Neural progenitor cell (in vitro differentiated cells): ENCODE results near the gene ZNF446. TPM values are rescaled to one million over a fixed set of nuclear protein-coding genes. Genes with fewer than 3 reads are reported as not detected.

ENCODE experiments used
- DNase-seq: peaks from one replicate; pipeline ENCODE4 v3.0.0-alpha.2; 2016; ENCODE audit warnings: low spot score
- H2AFZ ChIP-seq: fragments of 200-600 bp; sonication (generic); replicated peaks from 2 replicates; pipeline ENCODE4 v1.6.1; 2016; ENCODE audit warnings: antibody characterized with exemption
- H3F3A ChIP-seq: fragments of 200-600 bp; sonication (generic); 2 replicates; pipeline ENCODE4 v1.6.1; 2016; ENCODE audit warnings: antibody characterized with exemption, low read depth
- H3K27ac ChIP-seq: fragments of 200-600 bp; sonication (generic); 2 replicates; pipeline ENCODE4 v1.5.1; 2016; ENCODE audit warnings: mild to moderate bottlenecking
- H3K27me3 ChIP-seq: fragments of 200-600 bp; sonication (generic); 2 replicates; pipeline ENCODE4 v1.6.1; 2016; ENCODE audit warnings: mild to moderate bottlenecking, moderate library complexity
- H3K36me3 ChIP-seq: fragments of 200-600 bp; sonication (generic); 2 replicates; pipeline ENCODE4 v1.5.1; 2016
- H3K4me1 ChIP-seq: fragments of 200-600 bp; sonication (generic); 2 replicates; pipeline ENCODE4 v1.6.1; 2016; ENCODE audit warnings: mixed run types
- H3K4me2 ChIP-seq: fragments of 200-600 bp; sonication (generic); 2 replicates; pipeline ENCODE4 v1.6.1; 2016
- H3K4me3 ChIP-seq: fragments of 200-600 bp; sonication (generic); 2 replicates; pipeline ENCODE4 v1.5.1; 2016
- H3K79me2 ChIP-seq: fragments of 200-600 bp; sonication (generic); 2 replicates; pipeline ENCODE4 v1.6.1; 2016; ENCODE audit warnings: low read depth
- H3K9ac ChIP-seq: fragments of 200-600 bp; sonication (generic); 2 replicates; pipeline ENCODE4 v1.6.1; 2016
- H3K9me3 ChIP-seq: fragments of 200-600 bp; sonication (generic); 2 replicates; pipeline ENCODE4 v1.5.1; 2016; ENCODE audit warnings: low read depth
- H4K20me1 ChIP-seq: fragments of 200-600 bp; sonication (generic); 2 replicates; pipeline ENCODE4 v1.6.1; 2016; ENCODE audit warnings: low read depth
- H3K27ac Mint-ChIP-seq: 3 replicates; pipeline ENCODE4 v1.8.0; 2021; ENCODE audit warnings: mixed read lengths
- H3K27me3 Mint-ChIP-seq: 2 replicates; pipeline ENCODE4 v1.8.0; 2022; ENCODE audit warnings: low read depth, mild to moderate bottlenecking, inconsistent platforms, moderate library complexity, mixed read lengths; ENCODE audit not compliant: insufficient read depth
- H3K36me3 Mint-ChIP-seq: 3 replicates; pipeline ENCODE4 v1.8.0; 2021; ENCODE audit warnings: mixed read lengths
- H3K4me1 Mint-ChIP-seq: 3 replicates; pipeline ENCODE4 v1.8.0; 2021; ENCODE audit warnings: mixed read lengths
- H3K4me3 Mint-ChIP-seq: 3 replicates; pipeline ENCODE4 v1.8.0; 2021; ENCODE audit warnings: mild to moderate bottlenecking, moderate library complexity, mixed read lengths
- H3K9me3 Mint-ChIP-seq: 3 replicates; pipeline ENCODE4 v1.8.0; 2020; ENCODE audit warnings: mixed read lengths
- CTCF ChIP-seq: fragments of 200-600 bp; sonication (generic); IDR thresholded peaks from 2 replicates; pipeline ENCODE4 v1.5.1; 2017; ENCODE audit warnings: antibody characterized with exemption, mild to moderate bottlenecking
- EZH2 ChIP-seq: fragments of 200-600 bp; sonication (generic); IDR thresholded peaks from 2 replicates; pipeline ENCODE4 v1.6.1; 2017; ENCODE audit warnings: antibody characterized with exemption, mild to moderate bottlenecking, moderate library complexity
- EZH2phosphoT487 ChIP-seq: fragments of 200-600 bp; sonication (generic); IDR thresholded peaks from 2 replicates; pipeline ENCODE4 v1.6.1; 2017; ENCODE audit warnings: antibody characterized with exemption
- total RNA-seq: library from RNA; depleted of rRNA; stranded (reverse); fragments of >200 nt; gene quantifications from 2 replicates; pipeline ENCODE4 v1.2.3, GENCODE V29; 2015; ENCODE audit warnings: low replicate concordance

ZNF446 gene
- total RNA-seq, 1 donor from 2014 or later = 4.4 TPM

DNA sequence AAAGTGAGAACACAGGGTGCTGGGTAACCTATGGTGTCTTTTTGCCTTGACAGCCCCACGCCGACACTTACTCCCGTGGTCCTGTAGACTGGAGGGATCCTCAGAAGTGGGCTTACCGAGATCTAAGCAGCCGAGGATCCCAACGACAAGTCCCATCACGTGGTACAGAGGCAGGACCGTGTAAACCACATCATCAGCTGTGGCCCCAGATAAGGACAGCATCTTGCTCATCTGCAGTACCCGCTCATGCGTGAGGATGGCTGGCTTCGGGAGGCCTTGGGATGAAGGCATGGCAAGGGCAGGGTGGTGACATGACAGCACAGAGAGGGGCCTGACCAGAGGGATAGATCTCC is 33.6 kb downstream of the ZNF446 start:
- Histone ChIP-seq H3K36me3 (no peaks in the 10 kb centered on the region), H3K27ac (no peak overlapping the region), H3K4me3 (no peak overlapping the region), H3K4me1 (peaks cover 5% of the 10 kb centered on the region), H2AFZ (no peak overlapping the region), H4K20me1 (peaks cover 5% of the 10 kb centered on the region), H3K4me2 (no peak overlapping the region), H3K27me3 (no peaks in the 10 kb centered on the region), H3K9me3 (no peaks in the 10 kb centered on the region), H3F3A (peaks cover 4% of the 10 kb centered on the region), H3K9ac (no peak overlapping the region), H3K79me2 (peaks cover 4% of the 10 kb centered on the region)
- no peak for DNase-seq
- Mint-ChIP-seq H3K27me3 (peaks cover 5% of the 10 kb centered on the region), H3K4me3 (no peak overlapping the region), H3K9me3 (peaks cover 8% of the 10 kb centered on the region), H3K4me1 (no peaks in the 10 kb centered on the region), H3K27ac (no peak overlapping the region), H3K36me3 (peaks cover 4% of the 10 kb centered on the region)
- TF ChIP-seq EZH2phosphoT487 (no peak), EZH2 (no peak), CTCF (no peak)

GRCh38 chr19:58510084-58510862 is 34.1 kb downstream of the ZNF446 start:
- H4K20me1 ChIP-seq = peaks cover 8% of the 10 kb centered on the region
- Mint-ChIP-seq H3K4me1 (peaks cover under 1% of the 10 kb centered on the region), H3K9me3 (peaks cover 8% of the 10 kb centered on the region), H3K27me3 (peaks cover 5% of the 10 kb centered on the region), H3K27ac (no peak overlapping the region), H3K36me3 (peaks cover 8% of the 10 kb centered on the region), H3K4me3 (no peak overlapping the region)
- H3K4me1 ChIP-seq = peaks cover 5% of the 10 kb centered on the region
- peaks cover 10% of the 10 kb centered on the region for H3K79me2 ChIP-seq
- H3K27ac ChIP-seq = no peak overlapping the region
- no peaks in the 10 kb centered on the region for H3K36me3 ChIP-seq
- H3F3A ChIP-seq = peaks cover 10% of the 10 kb centered on the region
- H3K9me3 ChIP-seq = no peaks in the 10 kb centered on the region
- H3K27me3 ChIP-seq = no peaks in the 10 kb centered on the region
- no peak overlapping the region for H3K4me2 ChIP-seq
- no peak overlapping the region for H3K4me3 ChIP-seq
- no peak overlapping the region for H2AFZ ChIP-seq
- no peak for TF ChIP-seq CTCF
- no peak for TF ChIP-seq EZH2
- no peak for TF ChIP-seq EZH2phosphoT487
- H3K9ac ChIP-seq = no peak overlapping the region
- no peak for DNase-seq

- H3K9ac ChIP-seq = no peak within 1 kb of the TSS
- peaks cover 10% of the 10 kb centered on the region for H3K4me1 Mint-ChIP-seq
Measured at GRCh38 chr19:58511353-58512208, 35.4 kb downstream of the ZNF446 start, which contains the start of gene SLC27A5. SLC27A5 (minus strand) TSS chr19:58511992; CDS start chr19:58511955, 37 bp downstream.

More at GRCh38 chr19:58511353-58512208, 35.4 kb downstream of the ZNF446 start, which contains the start of gene SLC27A5:
- Histone ChIP-seq H4K20me1 (peaks cover 8% of the 10 kb centered on the region), H3K27ac (no peak within 1 kb of the TSS), H3K27me3 (no peaks in the 10 kb centered on the region), H3K36me3 (no peaks in the 10 kb centered on the region), H3F3A (peaks cover 17% of the 10 kb centered on the region), H3K4me2 (no peak within 1 kb of the TSS), H3K4me3 (no peak within 1 kb of the TSS), H3K9me3 (no peaks in the 10 kb centered on the region), H3K4me1 (peaks cover 5% of the 10 kb centered on the region), H3K79me2 (peaks cover 22% of the 10 kb centered on the region), H2AFZ (no peak within 1 kb of the TSS)
- no peak for DNase-seq
- H3K27ac Mint-ChIP-seq = no peak within 1 kb of the TSS
- peaks cover 5% of the 10 kb centered on the region for H3K27me3 Mint-ChIP-seq
- H3K36me3 Mint-ChIP-seq = peaks cover 18% of the 10 kb centered on the region
- H3K4me3 Mint-ChIP-seq = no peak within 1 kb of the TSS
- peaks cover 8% of the 10 kb centered on the region for H3K9me3 Mint-ChIP-seq
- TF ChIP-seq EZH2phosphoT487 (no peak), EZH2 (no peak), CTCF (no peak)
